Stimulated activated naive CD8-positive, alpha-beta T cell treated with anti-CD3 and anti-CD28 coated beads, Interleukin-15, Interleukin-2, amounts not matched to agents 100 U/mL and 50 U/mL, for 24 hours (primary cell): ENCODE results near the gene RPN2.

Experiments used
- ATAC-seq: fragments of 150-1000 bp; cut with Tn5 transposase; one replicate; pipeline ENCODE4 v1.10.0; 2021
- DNase-seq: peaks from one replicate; pipeline ENCODE4 v3.0.0; 2021

Gene RPN2

GRCh38 chr20:37185686-37186085 is 6.6 kb downstream of the RPN2 start:
- ATAC-seq (peak; percentile 17), DNase-seq (no peak)

GRCh38 chr20:37188787-37189186 is 9.7 kb downstream of the RPN2 start:
- DNase-seq: no peak
- ATAC-seq: no peak

- ATAC-seq (peak; percentile 14), DNase-seq (no peak)
Observed at GRCh38 chr20:37189416-37190016, 10.4 kb downstream of the RPN2 start.

DNA sequence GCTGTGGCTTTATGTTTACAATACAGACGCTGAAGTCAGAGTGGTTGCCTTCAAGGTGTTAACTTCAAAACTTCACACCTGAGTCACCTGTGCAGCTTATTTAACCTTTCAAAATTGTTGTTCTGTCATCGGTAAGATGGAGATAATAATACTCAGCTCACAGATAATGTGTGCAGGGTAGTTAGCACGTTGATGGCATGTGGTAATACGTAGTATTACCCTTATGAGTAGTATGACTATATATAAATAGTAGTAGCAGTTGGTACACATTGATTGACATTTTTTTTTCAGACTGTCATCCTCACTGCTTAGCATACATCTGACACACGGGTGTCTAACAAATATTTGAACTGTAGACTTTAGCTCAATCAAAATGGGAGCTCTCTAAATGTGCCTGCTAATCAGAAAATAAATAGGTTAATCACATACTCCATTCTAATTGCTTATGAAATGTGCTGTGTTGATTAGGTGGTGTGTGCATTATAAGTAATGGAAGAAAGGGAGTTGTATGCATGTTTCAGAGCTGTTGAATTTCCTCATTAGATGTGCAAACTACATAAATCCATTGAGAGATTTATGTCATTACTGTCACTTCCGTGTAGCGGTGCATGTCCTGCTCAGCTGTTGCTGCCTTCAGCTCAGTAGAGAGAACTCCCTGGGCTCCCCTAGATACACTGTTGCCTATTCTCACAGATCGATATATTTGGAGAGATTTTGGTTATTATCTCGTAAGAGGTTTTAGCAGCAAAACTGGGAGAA is 11.4 kb downstream of the RPN2 start:
- ATAC-seq (no peak), DNase-seq (no peak)

GRCh38 chr20:37192137-37192854 is 13.2 kb downstream of the RPN2 start:
- DNase-seq: peak; percentile 74
- ATAC-seq: peak; percentile 73

DNA sequence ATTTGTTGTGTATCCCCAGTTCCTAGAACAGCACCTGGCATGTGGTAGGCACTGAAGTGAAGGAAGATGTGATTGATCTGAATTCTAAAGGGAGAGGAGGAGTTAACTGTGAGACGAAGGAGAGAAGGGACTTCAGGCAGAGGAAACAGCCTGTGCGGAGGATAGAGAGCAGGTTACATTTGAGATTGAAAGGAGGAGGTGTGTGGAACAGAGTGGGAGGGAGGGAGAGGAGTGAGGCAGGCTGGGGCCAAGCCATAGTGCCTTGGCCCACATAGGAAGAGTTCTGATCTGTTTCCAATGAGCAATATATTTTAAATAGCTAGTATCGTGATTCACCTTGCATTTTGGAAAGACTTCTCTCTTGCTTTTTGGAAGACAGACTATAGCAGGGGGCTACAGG is 14.1 kb downstream of the RPN2 start:
- no peak for DNase-seq
- ATAC-seq: no peak

GRCh38 chr20:37193821-37194220 is 14.7 kb downstream of the RPN2 start:
- ATAC-seq (no peak), DNase-seq (no peak)

DNA sequence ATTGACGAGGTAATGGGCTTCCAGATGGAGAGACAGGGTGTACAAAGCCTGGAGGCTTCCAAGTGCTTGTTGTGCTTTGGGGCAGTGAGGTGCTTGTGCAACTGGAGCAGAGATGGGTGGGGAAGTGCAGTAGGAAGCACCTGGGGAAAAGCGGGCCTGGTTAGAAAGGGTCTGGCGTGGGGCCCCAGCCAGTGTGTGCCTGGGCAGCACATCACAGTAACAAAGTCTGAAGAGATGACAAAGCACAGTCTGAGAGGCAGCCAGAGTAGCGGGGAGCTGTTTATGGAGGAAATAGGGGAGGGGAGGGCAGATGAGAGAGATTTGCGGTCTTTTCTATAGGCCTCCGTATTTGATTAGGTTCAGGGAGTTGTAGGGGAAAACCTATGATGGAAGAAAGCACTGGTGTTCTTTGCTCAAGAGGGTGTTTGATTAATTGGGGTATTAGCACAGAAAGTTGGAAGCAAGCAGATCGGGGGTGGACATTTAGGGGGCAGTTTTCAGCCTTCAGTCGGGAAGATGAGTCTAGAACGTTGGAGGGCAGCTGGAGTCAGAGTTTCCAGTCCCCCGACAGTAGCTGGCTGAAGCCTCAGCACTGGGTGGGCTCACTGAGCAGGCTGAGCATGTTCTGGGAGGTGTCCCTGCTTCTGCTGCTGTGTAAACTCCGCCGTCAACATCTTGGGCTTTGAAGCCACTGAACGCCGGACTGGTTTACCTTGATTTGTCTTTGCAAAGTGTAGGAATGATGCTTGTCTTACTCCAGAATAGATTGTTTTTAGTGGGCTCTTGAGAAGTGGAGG is 15.7 kb downstream of the RPN2 start:
- ATAC-seq (no peak), DNase-seq (no peak)

DNA sequence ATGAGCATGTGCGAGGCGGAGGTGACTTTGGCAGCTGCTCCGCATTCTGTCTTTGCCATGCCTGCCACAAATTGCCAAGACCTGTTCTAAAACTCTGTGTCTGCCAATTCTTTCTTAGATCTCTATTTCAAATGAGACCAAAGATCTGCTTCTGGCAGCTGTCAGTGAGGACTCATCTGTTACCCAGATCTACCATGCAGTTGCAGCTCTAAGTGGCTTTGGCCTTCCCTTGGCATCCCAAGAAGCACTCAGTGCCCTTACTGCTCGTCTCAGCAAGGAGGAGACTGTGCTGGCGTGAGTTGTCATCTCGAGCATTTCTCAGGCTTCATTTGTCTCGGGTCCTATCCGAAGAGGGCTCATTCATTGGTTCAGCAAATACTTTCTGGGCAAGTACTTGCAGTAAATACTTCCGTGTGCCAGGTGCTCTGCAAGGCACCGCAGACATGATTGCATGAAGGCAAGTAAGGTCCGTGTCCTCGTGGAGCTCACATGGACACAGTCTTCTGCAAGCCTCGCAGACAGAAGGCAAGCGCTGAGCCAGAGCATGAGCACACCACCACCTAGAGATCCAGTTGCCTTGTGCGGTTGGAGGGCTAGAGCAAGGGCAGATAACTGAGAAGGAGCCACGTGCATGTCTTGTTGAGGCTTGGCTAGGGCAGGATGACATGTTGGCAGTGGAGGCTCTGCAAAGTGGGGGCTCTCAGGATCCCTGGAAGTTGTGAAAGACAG is 20.0 kb downstream of the RPN2 start:
- ATAC-seq (no peak), DNase-seq (no peak)

DNA sequence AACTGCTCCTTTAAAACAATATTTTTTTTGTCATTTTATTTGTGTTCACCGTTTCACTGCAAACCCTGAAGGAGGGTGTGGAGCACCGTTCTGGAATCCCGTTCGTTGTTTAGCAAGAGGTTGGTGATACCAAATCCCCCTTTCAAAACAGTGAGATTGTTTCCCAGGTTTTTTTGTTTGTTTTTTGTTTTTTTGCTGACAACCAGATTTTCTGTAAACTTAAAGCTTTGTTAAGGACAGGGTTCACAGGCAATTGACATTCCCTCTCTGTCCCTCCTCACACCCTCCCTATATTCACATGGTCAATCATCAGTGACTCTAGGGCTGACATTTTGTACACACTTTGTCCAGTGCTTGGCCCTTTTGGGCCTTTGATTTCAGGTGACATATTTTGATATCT is 21.2 kb downstream of the RPN2 start:
- no peak for ATAC-seq
- no peak for DNase-seq

DNA sequence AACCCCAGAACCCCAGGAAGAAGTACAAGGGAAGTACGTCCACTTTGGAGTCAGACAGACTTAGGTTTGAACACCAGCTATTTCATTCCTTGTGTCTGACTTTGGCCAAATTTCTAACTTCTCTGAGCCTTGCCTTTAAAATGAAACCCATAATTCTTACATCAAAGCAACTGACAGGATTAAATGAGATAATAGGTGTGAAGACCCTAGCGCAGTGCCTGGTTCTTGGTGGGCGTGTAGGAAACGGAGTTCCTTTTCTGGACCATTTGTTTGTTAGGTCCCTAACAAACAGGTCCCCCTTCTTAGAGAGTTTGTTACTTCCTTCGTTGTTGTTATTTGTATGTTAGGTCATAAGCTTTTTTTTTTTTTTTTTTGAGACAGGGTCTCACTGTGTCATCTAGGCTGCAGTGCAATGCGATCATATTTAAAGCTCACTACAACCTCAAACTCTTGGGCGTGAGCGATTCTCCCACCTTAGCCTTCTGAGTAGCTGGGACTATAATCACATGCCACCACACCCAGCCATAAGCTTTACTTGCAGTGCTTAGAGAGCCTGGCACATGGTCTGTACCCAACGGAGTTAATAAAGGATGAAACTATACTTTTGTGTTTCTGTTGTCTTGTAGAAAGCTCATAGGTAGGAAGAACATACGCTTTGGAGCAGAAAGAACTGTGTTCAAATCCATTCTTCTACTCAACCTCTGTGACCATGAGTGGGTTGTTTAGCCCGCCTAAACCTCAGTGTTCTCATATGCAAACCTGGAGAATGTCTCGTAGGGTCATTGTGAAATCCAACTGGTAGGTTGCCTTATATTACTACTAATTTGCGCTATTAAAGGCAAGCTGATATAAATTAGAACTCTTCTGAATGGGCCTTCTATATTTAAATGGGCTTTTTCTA is 22.0 kb downstream of the RPN2 start:
- no peak for DNase-seq
- ATAC-seq: no peak

GRCh38 chr20:37201827-37202162 is 22.7 kb downstream of the RPN2 start:
- DNase-seq (no peak), ATAC-seq (no peak)

DNA sequence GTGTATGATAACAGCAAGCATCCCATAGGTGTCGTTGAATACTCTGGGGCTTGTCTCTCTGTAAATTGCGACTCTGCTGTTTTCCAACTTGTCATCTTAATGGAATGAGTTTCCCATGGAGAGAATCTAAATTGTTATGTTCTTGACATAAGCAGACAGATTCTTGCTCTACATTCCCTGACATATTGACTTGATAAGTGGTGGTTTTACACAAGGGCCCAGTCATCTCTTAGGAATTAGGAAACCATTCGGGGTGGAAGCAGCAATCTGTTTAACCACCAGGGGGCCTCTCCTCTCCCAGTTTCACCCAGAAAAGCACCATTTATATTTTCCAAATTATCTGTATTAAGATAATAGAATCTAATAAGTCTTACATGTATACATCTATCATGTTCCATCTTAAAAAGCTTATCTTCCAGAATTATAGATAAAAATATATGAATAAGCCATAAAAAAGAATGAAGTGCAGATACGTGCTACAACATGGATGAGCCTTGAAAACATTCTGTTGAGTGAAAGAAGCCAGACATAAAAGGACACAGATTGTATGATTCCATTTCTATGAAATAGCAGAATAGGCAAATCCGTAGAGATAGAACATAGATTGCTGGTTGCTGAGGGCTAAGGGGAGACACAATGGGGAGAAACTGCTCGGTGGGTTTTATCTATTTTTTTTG is 23.3 kb downstream of the RPN2 start:
- DNase-seq (peak; percentile 21), ATAC-seq (no peak)

- ATAC-seq (no peak), DNase-seq (no peak)
Observed at GRCh38 chr20:37204056-37204455, 24.9 kb downstream of the RPN2 start.

- no peak for DNase-seq
- ATAC-seq: no peak
Observed at GRCh38 chr20:37205130-37205529, 26.0 kb downstream of the RPN2 start.

- ATAC-seq: no peak
- no peak for DNase-seq
Observed at GRCh38 chr20:37205794-37206193, 26.7 kb downstream of the RPN2 start.

DNA sequence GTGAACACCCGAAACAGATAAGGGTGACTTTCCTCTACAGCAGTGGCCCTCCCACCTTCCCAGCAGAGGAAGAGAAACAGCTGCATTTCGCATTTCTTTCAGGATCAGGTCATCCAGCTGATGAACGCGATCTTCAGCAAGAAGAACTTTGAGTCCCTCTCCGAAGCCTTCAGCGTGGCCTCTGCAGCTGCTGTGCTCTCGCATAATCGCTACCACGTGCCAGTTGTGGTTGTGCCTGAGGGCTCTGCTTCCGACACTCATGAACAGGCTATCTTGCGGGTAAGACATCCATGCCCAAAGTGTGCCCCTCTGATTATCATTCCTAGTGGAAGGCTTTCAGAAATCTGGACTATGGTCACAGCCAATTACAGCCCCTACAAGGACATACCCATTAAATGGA is 28.0 kb downstream of the RPN2 start:
- DNase-seq: no peak
- ATAC-seq: no peak

- DNase-seq: no peak
- ATAC-seq: no peak
Observed at GRCh38 chr20:37209193-37209592, 30.1 kb downstream of the RPN2 start.

GRCh38 chr20:37209661-37210314 is 30.7 kb downstream of the RPN2 start:
- no peak for DNase-seq
- no peak for ATAC-seq

- DNase-seq (no peak), ATAC-seq (no peak)
Observed at GRCh38 chr20:37218441-37218840, 39.3 kb downstream of the RPN2 start.
